GM21515 (cell line): Measurements from ENCODE around the gene BTBD16.

Source experiments
- ATAC-seq: cut with Tn5 transposase; IDR thresholded peaks from one replicate; pipeline ENCODE4 v1.9.1; 2021; ENCODE audit not compliant: unreplicated experiment

The BTBD16 gene

GRCh38 chr10:122311051-122311410 lies 39.9 kb downstream of the BTBD16 start:
- ATAC-seq, result no peak

GRCh38 chr10:122311716-122312115 lies 40.6 kb downstream of the BTBD16 start:
- ATAC-seq, result no peak

- no peak for ATAC-seq
Observed at GRCh38 chr10:122316224-122316884, 45.3 kb downstream of the BTBD16 start.

- no peak for ATAC-seq
Observed at GRCh38 chr10:122321960-122322359, 50.9 kb downstream of the BTBD16 start.

GRCh38 chr10:122323189-122323588 lies 52.1 kb downstream of the BTBD16 start:
- ATAC-seq, result no peak

- no peak for ATAC-seq
Observed at GRCh38 chr10:122323941-122324675, 53.0 kb downstream of the BTBD16 start.

DNA sequence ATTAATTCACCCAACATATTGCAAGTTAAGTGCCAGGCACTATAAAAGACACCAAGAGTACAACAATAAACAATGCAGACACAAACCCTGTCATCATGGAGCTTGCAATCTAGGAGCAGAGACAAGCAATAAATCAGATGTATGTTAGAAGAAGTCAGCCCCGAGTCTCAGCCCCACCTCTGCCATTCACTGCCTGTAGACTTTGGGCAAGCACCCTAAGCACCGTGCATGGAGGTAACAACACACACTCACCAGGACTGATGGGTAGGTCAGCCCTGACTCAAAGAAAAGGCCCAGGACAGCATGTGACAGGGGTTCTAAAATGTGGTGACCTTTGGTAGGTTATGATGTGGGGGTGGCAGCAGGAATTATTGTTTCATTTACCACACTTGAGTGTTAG lies 54.1 kb downstream of the BTBD16 start:
- no peak for ATAC-seq

- peak; percentile 60 for ATAC-seq
Observed at GRCh38 chr10:122326385-122326784, 55.3 kb downstream of the BTBD16 start.

DNA sequence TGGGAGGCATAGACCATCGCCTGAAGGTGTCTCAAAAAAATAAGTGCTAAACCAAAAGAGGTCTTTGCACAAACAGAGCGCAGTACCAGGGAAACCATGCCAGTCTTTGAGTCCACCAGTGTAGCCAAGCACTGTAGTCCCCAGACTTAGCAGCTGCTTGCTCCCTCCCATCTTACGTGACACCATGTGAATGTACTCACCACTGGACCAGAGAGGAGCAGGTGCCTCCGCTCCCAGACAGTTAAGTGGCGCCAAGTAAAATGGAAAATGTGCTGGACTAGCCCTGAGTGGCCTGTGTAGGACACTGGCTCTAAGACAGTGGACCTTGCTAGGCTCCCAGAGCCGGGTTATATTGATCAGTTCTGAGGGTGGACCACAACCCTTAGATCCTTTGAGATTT lies 55.7 kb downstream of the BTBD16 start:
- ATAC-seq, result no peak

GRCh38 chr10:122327237-122328206 lies 56.4 kb downstream of the BTBD16 start:
- ATAC-seq, result no peak

DNA sequence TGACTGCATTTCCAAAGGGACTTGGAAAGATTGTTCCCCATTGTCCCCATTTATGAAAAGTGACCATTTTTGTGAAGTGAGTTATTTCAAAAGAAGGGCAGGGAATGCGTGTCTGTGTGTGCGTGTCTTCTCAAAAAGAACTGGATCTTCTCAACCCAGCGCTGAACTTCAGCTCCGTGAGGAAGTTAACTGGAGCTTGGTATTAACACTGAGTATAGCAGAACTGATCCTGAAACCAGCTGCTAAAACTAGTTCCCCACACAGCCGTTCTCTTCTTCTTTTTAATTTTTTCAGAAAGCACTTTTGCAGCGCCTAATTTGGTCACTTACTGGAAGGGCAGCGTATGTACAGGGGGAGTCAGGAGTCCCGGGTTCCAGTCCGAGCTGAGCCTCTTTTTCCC lies 57.6 kb downstream of the BTBD16 start:
- peak; percentile 50 for ATAC-seq

- ATAC-seq, result no peak
Observed at GRCh38 chr10:122329416-122329815, 58.3 kb downstream of the BTBD16 start.

- ATAC-seq, result no peak
Observed at GRCh38 chr10:122331100-122331499, 60.0 kb downstream of the BTBD16 start.

- ATAC-seq, result no peak
Observed at GRCh38 chr10:122331615-122332446, 60.7 kb downstream of the BTBD16 start.

- ATAC-seq, result no peak
Observed at GRCh38 chr10:122333037-122333436, 61.9 kb downstream of the BTBD16 start.

GRCh38 chr10:122336332-122336731 lies 65.2 kb downstream of the BTBD16 start:
- no peak for ATAC-seq

GRCh38 chr10:122336961-122337360 lies 65.9 kb downstream of the BTBD16 start:
- no peak for ATAC-seq

GRCh38 chr10:122338609-122339441 lies 67.7 kb downstream of the BTBD16 start:
- ATAC-seq, result no peak

- ATAC-seq, result no peak
Observed at GRCh38 chr10:122341141-122341810, 70.2 kb downstream of the BTBD16 start.
